Measurements from ENCODE around the gene MTFP1. TPM values are rescaled to one million over a fixed set of nuclear protein-coding genes. Genes with fewer than 3 reads are reported as not detected.
"Not testable (repeated sequence)": the region's sequence is repeated elsewhere in the genome, so short reads cannot be mapped to it uniquely, and the experiment has no call there.

Gene MTFP1
- total RNA-seq, 2 experiments from 2014 or later, result 59.1 to 73.4 TPM

- CTCF ChIA-PET, result interaction anchor here (0.9 to 1.2 kb wide), 3 partner anchors 8 to 150 kb away, joined by 3 read pairs; no protein-coding TSS in a partner anchor
- DNase-seq, result peak; percentile 69
- H3K27ac Mint-ChIP-seq, result no peak overlapping the region
- no peaks in the 10 kb centered on the region for H3K9me3 Mint-ChIP-seq (ENCODE audit: low read depth)
- no peak overlapping the region for H3K4me3 Mint-ChIP-seq
- peak; percentile 72 for ATAC-seq
- H3K4me1 Mint-ChIP-seq, result peaks cover 2% of the 10 kb centered on the region
- H3K36me3 Mint-ChIP-seq, result no peaks in the 10 kb centered on the region
- H3K27me3 Mint-ChIP-seq, result peaks cover 10% of the 10 kb centered on the region
Measured at GRCh38 chr22:30453731-30454510, 28.4 kb downstream of the MTFP1 start.

DNA sequence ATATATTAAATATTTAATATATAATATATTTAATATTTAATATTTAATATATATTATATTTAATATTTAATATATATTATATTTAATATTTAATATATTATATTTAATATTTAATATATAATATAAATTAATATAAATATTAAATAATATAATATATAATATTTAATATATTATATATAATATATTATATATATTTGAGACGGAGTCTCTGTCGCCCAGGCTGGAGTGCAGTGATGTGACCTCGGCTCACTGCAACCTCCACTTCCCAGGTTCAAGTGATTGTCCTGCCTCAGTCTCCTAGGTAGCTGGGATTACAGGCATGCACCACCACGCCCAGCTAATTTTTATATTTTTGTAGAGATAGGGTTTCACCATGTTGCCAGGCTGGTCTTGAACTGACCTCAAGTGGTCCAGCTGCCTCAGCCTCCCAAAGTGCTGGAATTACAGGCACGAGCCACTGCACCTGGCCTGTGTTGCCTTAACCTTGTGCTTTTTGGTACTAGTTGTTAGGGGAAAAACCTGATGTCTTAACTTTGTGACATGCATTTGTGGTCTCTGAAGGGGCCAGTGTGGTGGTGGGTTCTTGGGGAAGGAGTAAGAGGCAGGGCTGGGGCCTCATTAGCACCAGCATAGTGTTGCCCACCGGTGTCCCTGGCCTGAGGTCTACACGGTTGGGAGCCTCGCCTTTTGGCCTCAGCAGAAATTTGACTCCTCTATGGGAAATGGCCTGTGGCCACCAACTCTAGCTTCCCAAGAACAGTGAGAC lies 29.7 kb downstream of the MTFP1 start:
- CTCF ChIA-PET, result no interaction called here
- ATAC-seq (no peak), DNase-seq (no peak)
- no peak overlapping the region for H3K4me3 Mint-ChIP-seq
- peaks cover 7% of the 10 kb centered on the region for H3K4me1 Mint-ChIP-seq
- no peak overlapping the region for H3K27ac Mint-ChIP-seq
- no peaks in the 10 kb centered on the region for H3K36me3 Mint-ChIP-seq
- peaks cover 10% of the 10 kb centered on the region for H3K27me3 Mint-ChIP-seq
- H3K9me3 Mint-ChIP-seq (ENCODE audit: low read depth), result no peaks in the 10 kb centered on the region

- H3K4me1 Mint-ChIP-seq, result peaks cover 7% of the 10 kb centered on the region
- no peak overlapping the region for H3K4me3 Mint-ChIP-seq
- no peak overlapping the region for H3K27ac Mint-ChIP-seq
- CTCF ChIA-PET, result interaction anchor here (0.7 to 1.6 kb wide), 3 partner anchors 14 to 94 kb away, joined by 3 to 6 read pairs (median 4); no protein-coding TSS in a partner anchor
- DNase-seq (no peak), ATAC-seq (no peak)
- no peaks in the 10 kb centered on the region for H3K9me3 Mint-ChIP-seq (ENCODE audit: low read depth)
- peaks cover 3% of the 10 kb centered on the region for H3K27me3 Mint-ChIP-seq
- H3K36me3 Mint-ChIP-seq, result no peaks in the 10 kb centered on the region
Measured at GRCh38 chr22:30457981-30458380, 32.4 kb downstream of the MTFP1 start.

- H3K27me3 Mint-ChIP-seq, result peaks cover 6% of the 10 kb centered on the region
- H3K36me3 Mint-ChIP-seq, result no peaks in the 10 kb centered on the region
- DNase-seq (peak; percentile 64), ATAC-seq (peak; percentile 6)
- H3K4me1 Mint-ChIP-seq, result peaks cover 7% of the 10 kb centered on the region
- no peak overlapping the region for H3K4me3 Mint-ChIP-seq
- no peaks in the 10 kb centered on the region for H3K9me3 Mint-ChIP-seq (ENCODE audit: low read depth)
- H3K27ac Mint-ChIP-seq, result no peak overlapping the region
- CTCF ChIA-PET, result no interaction called here
Measured at GRCh38 chr22:30459181-30460052, 33.8 kb downstream of the MTFP1 start.

- Mint-ChIP-seq H3K36me3 (no peaks in the 10 kb centered on the region), H3K27ac (no peak overlapping the region), H3K9me3 (ENCODE audit: low read depth) (no peaks in the 10 kb centered on the region), H3K27me3 (peaks cover 6% of the 10 kb centered on the region), H3K4me3 (no peak overlapping the region), H3K4me1 (peaks cover 7% of the 10 kb centered on the region)
- ATAC-seq (no peak), DNase-seq (no peak)
- CTCF ChIA-PET, result no interaction called here
Measured at GRCh38 chr22:30460147-30460546, 34.6 kb downstream of the MTFP1 start.

- H3K27ac Mint-ChIP-seq; H3K9me3 Mint-ChIP-seq (ENCODE audit: low read depth); ATAC-seq; CTCF ChIA-PET; DNase-seq; H3K36me3 Mint-ChIP-seq; H3K4me3 Mint-ChIP-seq; H3K4me1 Mint-ChIP-seq; H3K27me3 Mint-ChIP-seq: not testable (repeated sequence)
Measured at GRCh38 chr22:30460555-30460954, 35.0 kb downstream of the MTFP1 start.

GRCh38 chr22:30469165-30469564 lies 43.6 kb downstream of the MTFP1 start:
- Mint-ChIP-seq H3K27me3 (peaks cover 19% of the 10 kb centered on the region), H3K36me3 (no peaks in the 10 kb centered on the region), H3K4me3 (no peak overlapping the region), H3K27ac (no peak overlapping the region), H3K4me1 (peaks cover 18% of the 10 kb centered on the region), H3K9me3 (ENCODE audit: low read depth) (no peaks in the 10 kb centered on the region)
- CTCF ChIA-PET, result interaction anchor here (1.5 kb wide), 1 partner anchor 20 kb away, joined by 5 read pairs; no protein-coding TSS in a partner anchor
- DNase-seq (no peak), ATAC-seq (no peak)

DNA sequence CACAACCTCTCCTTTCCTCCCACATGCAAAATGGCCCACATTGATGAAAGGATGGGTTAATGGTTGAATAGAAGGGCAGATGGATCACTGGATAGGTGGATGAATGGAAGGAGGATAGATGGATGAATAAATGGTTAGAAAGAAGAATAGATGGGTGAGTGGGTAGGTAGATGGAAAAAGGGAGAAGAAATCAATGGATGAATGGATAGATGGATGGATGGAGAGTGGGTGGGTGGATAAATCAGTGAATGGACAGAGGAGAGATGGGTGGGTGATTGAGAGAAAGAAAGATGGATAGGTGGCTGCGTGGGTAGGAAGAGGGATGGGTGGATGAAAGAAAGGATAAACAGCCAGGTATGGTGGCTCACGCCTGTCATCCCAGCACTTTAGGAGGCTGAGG lies 45.1 kb downstream of the MTFP1 start:
- H3K9me3 Mint-ChIP-seq (ENCODE audit: low read depth), result no peaks in the 10 kb centered on the region
- CTCF ChIA-PET, result interaction anchor here (1.3 kb wide), 1 partner anchor 14 kb away, joined by 4 read pairs; no protein-coding TSS in a partner anchor
- peak overlapping the region; percentile 64 for H3K27ac Mint-ChIP-seq
- ATAC-seq (no peak), DNase-seq (no peak)
- H3K27me3 Mint-ChIP-seq, result peaks cover 21% of the 10 kb centered on the region
- H3K4me1 Mint-ChIP-seq, result peaks cover 18% of the 10 kb centered on the region
- H3K36me3 Mint-ChIP-seq, result no peaks in the 10 kb centered on the region
- H3K4me3 Mint-ChIP-seq, result no peak overlapping the region

DNA sequence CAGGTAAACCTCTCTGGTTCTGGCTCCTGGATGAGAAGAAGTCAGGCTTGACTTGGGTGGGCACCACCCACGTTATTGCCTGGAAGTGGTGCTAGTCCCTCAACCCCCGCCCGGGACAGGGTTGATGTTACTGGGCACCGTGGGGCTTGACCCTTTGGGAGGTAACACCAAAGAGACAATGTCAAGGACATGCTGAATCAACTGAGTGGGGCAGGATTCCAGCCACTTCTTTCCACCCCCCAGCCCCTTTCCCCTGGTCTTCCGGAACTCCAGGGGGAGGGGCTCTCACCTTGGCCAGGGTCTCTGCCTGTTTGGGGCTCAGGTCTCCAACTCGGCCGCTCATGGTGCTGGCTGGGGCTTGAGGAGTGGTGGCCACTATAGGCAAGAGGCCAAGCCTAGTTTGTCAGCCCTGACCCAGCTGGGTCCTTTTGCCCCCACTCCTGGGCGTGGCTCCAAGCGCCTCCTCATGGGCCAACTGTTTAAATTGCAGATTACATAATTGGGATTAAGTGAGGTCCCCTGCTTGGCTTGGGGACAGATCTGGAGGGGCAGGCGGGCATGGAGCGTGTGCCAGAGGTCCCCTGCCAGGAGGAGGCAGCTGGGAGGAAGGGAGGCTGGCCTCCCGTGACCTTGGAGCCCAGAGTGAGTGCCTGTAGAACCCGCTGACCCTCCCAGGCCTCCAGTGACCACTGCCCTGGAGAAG lies 46.2 kb downstream of the MTFP1 start, which contains the start of gene SEC14L3:
SEC14L3 (minus strand) TSS at position 402 of the 703 bp plus-strand sequence; CDS start at position 343, 59 bp downstream.
- no peak within 1 kb of the TSS for H3K4me3 Mint-ChIP-seq
- H3K36me3 Mint-ChIP-seq, result no peaks in the 10 kb centered on the region
- CTCF ChIA-PET, result interaction anchor here (1.3 to 1.4 kb wide), 2 partner anchors 13 to 14 kb away, joined by 4 read pairs; no protein-coding TSS in a partner anchor
- no peak for ATAC-seq
- H3K27ac Mint-ChIP-seq, result no peak within 1 kb of the TSS
- H3K9me3 Mint-ChIP-seq (ENCODE audit: low read depth), result no peaks in the 10 kb centered on the region
- peaks cover 18% of the 10 kb centered on the region for H3K4me1 Mint-ChIP-seq
- H3K27me3 Mint-ChIP-seq, result peaks cover 22% of the 10 kb centered on the region
- DNase-seq, result no peak

DNA sequence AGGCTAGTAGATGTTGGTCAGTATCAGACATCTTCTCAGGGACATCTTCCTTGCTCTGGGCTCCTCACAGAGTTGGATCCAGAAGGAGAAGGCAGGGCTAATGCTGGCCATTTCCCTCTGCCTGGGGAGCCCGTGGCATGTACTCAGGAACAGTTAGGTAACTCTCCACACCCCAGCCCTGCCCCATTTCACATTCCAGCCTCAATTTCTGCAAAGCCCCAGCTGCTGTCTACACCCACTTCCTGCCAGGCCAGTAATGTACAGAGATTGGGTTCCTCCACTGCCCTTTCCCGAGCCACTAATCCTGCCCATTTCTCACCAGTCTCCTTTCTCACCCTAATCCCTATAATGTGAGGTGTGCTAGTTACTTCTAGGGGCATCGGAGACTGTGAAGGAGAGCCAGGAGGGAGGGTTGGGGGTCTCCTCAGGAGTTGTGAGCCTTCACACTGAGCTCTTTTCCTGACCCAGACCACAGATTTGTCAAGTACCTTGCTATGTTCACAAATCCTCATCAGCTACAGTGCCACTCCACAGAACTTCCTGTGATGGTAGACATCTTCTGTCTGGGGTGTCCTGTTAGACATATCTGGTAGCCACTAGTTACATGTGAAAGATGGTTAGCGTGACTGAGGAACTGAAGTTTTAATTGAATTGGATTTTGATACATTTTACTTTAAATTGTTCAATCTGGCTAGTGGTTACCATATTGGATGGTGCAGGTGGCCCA lies 47.6 kb downstream of the MTFP1 start:
- H3K4me1 Mint-ChIP-seq, result peaks cover 18% of the 10 kb centered on the region
- H3K9me3 Mint-ChIP-seq (ENCODE audit: low read depth), result no peaks in the 10 kb centered on the region
- ATAC-seq, result no peak
- H3K27me3 Mint-ChIP-seq, result peaks cover 23% of the 10 kb centered on the region
- no peaks in the 10 kb centered on the region for H3K36me3 Mint-ChIP-seq
- CTCF ChIA-PET, result interaction anchor here (1.2 to 1.4 kb wide), 2 partner anchors 12 to 27 kb away, joined by 3 to 4 read pairs; no protein-coding TSS in a partner anchor
- DNase-seq, result no peak
- H3K4me3 Mint-ChIP-seq, result no peak overlapping the region
- no peak overlapping the region for H3K27ac Mint-ChIP-seq

- H3K4me1 Mint-ChIP-seq, result peaks cover 18% of the 10 kb centered on the region
- DNase-seq, result no peak
- CTCF ChIA-PET, result interaction anchor here (2.3 kb wide), 1 partner anchor 11 kb away, joined by 11 read pairs; no protein-coding TSS in a partner anchor
- no peak overlapping the region for H3K4me3 Mint-ChIP-seq
- H3K27ac Mint-ChIP-seq, result no peak overlapping the region
- H3K9me3 Mint-ChIP-seq (ENCODE audit: low read depth), result no peaks in the 10 kb centered on the region
- no peak for ATAC-seq
- peaks cover 22% of the 10 kb centered on the region for H3K27me3 Mint-ChIP-seq
- no peaks in the 10 kb centered on the region for H3K36me3 Mint-ChIP-seq
Measured at GRCh38 chr22:30474121-30474520, 48.6 kb downstream of the MTFP1 start.

All from activated CD8-positive, alpha-beta memory T cell treated with anti-CD3 and anti-CD28 coated beads, Interleukin-2, amount 10 ng/mL, durations not matched to agents 7 days and 5 days (primary cell).